UCSD-AML1 (cell line): ENCODE measurements around the gene TANGO2.

Source experiments
- DNase-seq: peaks from one replicate; lab custom pipeline; 2025; ENCODE audit not compliant: unreplicated experiment; lab: John Stamatoyannopoulos, UW

TANGO2 gene

DNA sequence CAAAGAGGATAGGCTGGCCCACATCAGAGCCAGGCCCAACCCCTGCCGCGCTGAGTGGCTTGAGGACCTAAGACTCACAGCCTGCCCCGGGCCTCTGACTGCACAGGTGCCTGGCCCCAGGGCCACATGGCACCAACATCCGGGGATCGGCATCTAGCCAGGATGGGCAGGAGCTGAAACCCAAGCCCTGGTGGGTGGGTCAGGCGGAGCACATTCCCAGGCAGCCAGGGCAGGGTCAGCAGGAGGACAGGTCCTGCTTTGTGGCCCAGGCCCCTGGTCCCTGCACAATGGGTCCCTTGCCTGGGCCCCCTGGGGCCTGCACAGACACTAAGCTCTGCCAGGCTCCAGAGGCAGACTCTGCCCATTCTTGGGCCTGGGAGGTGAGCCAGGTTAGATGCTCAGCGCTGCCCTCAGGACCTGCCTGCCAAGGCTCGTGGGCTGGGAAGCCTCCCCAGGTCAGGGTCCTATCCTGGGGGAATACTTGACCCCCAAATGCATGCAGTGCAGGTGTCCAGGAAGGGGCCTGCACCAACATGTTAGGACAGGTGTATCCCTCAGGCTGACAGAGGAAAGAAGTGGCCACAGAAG, 37.8 kb upstream of the TANGO2 start:
- no peak for DNase-seq

DNA sequence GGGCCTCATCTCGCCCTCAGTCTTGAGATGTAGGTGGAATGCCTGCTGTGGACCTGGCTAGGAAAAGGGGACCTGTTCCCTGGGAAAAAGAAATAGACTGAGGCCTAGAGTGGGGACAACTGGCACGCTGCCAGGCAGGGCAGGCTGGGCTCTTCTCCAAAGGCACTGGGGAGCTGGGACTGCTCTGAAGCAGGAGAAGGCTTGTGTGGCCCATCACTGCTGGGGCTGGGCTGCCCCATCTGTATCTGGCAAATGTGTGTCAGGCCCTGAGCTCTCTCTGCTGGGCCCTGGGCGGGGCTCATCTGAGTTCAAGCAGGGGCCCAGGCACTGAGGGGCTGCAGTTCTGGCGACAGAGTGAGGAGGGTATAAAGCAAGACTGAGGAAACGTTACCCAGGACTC, 37.2 kb upstream of the TANGO2 start:
- no peak for DNase-seq

DNA sequence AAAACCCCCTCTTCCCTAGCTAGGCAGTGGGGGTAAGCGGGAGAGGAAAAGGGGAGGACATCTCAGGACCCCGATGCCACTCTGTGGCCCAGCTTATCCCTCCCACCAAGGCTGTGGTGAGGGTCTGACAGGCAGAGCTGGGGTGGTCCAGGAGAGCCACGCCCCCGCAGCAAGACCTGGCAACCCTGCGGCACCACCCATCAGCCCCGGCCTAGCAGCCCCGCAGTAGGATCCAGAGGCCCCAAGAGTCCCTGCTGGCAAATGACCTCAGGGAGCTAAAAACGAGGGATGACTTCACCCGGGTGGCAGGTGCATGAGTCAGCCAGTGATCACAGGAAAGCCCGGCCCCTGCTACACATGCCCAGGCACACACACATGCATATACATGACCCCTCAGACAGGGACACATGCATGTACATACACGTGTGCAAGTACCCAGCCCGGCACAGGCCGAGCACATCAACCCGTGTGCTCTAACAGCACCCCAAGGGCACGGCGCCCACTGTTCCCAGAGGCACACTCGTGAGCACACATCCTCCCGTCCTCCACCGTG, 36.6 kb upstream of the TANGO2 start:
- DNase-seq, result no peak

DNA sequence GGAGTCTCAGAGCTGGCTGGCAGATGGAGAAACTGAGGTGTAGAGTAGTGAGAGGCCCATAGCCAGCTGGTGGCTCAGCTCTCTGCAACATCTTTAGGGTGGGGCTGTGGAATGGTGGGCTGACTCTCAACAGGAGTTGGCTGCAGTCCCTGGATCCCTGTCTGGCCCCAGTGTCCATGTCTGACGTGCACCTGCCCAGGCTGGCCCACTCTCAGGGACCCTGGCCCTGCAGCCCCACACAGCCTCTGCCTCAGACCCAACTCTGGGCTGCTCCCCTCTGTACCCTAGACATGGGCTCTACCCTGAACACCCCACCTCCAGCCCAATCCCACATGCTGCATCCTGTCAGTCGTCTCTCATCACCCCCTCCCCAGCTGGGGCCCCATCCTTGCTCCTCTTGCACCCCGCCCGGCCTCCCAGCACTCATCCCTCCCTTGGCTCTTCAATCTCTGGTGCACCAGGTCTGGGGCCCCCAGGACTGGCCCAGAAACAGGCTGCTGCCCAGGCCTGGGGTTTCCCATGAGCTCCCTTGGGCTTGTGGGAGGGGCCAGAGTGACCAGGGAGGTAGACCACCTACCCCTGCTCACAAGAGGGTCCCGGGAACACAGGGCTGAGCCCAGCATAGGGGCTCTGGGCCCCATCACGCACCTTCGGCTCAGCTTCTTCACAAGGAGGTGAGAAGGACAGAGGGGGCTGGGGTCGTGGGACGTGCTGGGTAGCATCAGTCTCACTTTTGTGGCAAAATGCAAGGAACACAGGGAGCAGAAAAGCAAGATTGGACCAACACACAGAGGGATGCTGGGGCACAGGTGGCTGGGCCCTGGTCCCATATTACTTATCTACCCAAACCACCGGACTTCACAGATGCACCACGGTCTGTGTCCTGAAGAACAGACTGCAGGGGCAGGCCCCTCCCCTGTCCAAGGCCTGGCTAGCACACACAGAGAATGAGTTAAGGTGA, 35.8 kb upstream of the TANGO2 start:
- DNase-seq, result no peak

DNA sequence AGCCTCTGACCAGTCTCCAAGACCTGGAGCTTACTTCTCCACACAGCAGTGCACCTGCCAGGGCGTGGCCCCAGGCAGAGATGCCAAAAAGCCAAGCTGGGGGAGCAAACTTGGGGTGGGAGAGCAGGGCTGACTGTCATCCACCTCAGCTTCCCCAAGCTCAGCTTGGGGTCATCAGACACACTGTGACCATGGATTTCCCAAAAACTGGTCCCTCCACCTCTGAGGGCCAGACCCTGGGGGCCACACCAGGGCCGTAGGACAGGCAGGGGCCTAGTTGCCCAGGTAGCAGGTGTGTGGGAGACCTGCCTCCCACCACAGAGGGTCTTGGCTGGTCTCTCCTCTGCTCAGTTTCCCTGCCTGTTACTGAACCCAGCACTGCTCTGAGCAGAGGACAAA, 34.9 kb upstream of the TANGO2 start:
- no peak for DNase-seq

DNA sequence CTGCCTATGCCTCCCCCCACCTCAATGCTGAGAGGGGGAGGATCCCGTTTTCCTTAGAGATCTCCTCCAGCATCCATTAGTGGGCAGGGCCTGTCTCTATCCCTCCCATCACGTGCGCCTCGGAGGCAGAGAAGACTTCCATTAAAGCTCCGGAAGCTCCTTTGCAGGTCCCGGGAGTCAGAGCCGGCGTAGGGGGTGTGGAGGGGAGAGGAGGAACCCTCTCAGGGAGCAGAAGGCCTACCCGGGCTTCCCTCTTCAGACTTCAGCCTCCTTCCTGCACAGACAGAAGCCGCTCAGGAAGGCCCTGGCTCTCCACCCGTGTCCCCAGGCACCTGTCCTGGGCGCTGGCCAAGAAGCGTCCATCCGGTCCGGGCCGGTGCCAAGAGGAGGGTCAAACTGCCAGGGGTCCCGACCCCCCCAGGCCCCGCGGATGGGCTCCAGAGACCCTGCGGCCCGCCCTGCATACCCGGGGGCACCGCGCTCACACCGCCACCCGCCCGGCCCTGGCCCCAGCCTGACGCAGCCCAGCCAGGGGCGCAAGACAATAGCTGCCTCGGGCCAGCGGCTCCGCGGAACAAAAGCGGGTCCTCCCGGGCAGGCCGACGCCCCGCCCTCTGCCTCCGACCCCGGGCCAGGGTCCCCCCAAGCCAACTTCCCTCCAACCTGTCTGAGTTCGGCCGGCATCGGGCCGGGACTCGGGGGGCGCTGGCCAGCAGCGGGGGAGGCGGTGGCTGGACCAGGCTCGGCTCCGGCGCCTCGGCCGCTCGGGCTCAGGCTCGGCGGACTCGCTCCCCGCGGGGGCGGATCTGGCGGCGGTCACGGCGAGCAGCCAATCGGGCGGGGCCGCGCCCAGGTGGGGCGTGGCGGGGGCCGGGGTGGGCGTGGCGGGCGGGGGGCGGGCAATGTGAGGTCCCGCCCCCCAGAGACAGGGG, 34.2 kb upstream of the TANGO2 start:
- peak; percentile 71 for DNase-seq

DNA sequence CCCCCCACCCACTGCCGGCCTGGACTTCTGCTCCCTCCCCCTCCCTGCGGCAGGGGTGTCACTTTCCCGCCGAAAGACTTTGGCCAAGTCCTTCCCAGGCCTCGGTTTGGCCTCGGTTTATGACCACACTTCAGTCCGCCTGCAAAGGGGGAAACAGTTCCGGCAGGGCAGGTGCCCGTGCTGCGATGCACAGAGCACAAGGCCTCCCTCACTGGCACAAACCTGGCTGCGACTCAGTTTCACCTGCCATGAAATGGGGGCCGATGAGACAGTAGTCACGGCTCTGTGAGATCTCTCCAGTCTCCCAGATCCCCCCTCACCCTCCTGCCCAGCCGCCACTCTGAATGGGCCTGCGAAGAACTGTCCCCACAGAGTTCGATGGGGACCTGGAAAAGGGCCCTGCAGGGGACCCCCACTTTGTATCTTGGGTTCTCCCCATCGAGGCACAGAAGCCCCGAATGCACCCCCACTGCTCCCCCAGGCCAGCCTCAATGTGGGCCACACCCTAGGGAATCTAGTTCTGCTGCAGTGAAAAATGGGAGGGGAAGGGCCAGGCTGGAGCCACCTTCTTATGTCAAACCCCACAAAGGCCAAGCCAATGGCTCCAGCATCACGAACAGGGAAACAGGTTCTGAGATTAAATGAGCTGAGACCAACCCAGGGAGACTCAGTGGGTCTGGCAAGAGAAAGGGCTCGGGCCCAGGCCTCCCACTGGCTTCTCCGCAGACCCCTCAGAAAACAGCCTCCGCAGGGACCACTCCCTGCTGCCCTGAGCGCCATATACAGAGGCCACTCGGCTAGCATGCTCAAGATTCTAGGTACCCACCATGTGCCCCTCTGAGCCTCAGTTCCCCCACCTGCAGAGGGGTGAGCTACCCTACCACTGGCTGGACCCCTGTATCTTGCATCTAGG, 33.3 kb upstream of the TANGO2 start:
- no peak for DNase-seq

DNA sequence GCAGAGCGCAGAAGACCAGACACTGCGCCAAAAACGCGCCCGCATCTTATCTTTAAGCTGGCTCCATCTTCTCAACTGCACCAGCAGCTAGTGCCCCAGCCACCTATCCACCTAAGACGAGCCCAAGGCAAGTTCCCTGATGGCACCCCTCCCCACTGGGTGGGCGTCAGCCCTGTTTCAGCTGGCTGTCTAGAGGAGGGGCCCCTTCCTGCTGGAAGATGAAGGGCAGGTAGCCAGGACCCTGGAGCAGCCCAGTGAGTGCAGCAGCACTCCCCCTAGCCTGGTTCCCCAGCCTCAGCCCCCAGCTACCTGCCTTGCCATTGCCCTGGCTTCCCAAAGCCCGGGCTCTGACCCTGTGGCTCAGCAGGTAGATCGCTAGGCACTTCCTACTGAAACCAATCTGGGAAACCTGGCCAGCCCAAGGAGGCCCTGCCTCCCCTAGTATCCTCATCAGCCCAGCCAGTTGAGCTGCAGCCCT, 32.5 kb upstream of the TANGO2 start:
- DNase-seq, result no peak

DNA sequence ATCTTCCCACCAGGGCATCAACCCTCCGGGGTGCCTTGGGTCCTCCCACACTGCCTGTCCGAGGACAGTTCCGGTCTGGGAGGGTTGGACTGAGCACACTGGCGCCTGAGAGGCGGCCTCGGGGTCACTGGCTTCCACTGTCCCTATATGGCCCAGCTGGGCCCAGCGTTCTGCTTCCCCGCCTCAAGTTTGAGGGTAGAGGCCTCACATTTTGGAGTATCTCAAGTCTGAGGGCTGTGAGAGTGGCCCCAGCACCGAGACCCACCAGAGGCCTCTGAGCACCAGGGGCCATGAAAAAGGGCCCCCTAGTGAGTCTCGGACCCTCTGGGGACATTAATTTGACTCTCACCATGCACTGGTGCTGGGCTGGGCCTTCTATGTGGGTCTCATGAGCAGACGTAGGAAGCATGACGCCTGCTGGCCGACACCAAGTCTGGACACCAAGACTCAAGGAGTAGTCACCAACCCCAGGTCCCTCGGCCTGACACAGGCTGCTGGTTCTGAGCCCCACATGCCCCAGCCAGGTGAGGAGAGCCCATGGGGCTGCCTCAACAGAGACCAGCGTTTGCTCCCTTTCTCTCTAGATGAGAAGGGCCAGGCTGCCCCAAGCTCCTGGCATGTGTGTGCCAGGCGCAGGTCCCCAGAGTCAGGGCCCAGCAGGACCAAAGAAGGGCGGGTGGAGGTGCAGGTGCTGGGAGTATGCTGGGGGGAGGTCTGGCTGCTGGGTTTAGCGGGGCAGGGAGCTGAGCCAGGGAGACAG, 31.8 kb upstream of the TANGO2 start:
- DNase-seq, result no peak

DNA sequence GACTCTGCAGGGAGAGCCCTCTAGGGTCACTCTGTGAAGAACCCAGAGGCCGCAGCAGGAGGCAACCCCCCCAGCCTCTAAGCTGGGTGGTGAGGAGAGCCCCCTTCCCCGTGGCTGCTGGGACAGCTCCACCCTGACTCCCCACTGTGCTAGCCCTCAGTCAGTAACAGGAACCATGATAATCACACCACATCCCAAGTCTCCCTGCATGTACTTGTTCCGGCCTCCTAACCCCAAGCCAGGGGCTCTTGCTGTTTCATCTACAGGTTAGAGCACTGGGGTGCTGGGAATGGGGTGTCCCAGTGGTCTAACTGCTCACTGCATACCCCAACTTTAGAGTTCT, 31.2 kb upstream of the TANGO2 start:
- DNase-seq, result no peak

DNA sequence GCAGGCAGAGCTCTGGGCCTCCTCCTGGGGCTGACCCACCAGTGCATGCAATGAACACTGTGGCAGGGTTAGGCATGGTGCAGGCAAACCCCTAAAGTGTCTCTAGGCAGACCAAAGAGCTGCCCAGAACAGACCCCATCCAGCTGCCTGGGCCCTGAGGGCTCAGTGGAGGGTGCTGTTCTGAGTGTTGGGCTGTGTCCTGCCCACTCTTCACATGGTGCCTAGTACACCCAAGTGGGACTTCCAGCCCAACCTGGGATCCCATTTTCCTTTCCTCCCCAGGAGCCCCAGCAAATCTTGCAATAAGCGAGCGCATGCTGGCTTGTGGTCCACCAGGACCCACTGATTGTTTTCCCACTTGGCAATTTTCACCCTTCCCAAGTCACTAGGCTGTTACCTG, 30.7 kb upstream of the TANGO2 start:
- no peak for DNase-seq

DNA sequence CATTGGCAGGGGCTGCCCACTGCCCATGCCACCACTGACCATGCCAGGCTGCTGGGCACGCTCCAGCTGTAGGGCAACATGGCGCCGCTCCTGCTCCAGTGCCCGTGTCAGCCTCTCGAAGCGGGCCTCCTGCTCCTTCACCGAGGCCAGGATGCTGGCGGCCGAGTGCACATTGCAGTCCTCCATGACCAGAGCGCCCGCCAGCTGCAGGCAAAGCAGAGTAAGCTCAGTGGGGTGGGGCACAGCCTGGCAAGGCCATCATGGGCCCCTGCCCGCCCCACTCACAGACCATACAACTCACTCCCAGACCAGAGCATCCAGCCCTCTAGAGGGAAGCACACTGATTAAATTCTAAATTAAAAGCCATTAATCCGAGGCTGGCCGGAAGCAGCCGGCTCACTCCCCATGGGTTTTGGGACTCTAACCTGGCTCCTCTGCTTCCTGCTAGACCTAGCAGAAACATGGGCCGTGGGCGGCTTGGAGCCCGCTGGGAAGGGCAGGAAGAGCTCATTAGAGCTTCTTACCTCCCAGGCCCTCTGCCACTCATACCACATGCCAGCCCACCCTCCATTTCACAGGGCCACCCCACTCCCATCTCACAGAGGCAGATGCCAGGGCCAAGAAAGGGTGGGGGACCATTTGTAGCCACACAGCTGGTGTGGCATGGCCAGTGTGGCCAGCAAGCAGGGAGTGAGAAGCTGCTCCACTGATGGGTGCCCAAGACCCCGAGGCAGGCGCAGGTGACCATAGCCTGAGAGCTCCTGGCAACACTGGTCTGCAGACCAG, 30.1 kb upstream of the TANGO2 start:
- DNase-seq, result no peak

DNA sequence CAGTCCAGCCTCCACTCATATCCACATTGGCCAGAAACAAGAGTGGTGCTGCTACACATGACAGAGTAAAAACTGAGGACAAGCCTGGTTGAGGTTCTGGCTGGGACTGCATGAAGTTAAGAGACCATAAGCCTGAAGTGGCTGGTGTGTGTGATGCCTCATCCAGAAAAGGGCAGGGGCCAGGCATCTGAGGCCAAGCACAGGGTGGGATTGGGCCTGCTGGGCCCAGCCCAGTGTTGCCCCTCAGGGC, 29.6 kb upstream of the TANGO2 start:
- DNase-seq, result no peak

DNA sequence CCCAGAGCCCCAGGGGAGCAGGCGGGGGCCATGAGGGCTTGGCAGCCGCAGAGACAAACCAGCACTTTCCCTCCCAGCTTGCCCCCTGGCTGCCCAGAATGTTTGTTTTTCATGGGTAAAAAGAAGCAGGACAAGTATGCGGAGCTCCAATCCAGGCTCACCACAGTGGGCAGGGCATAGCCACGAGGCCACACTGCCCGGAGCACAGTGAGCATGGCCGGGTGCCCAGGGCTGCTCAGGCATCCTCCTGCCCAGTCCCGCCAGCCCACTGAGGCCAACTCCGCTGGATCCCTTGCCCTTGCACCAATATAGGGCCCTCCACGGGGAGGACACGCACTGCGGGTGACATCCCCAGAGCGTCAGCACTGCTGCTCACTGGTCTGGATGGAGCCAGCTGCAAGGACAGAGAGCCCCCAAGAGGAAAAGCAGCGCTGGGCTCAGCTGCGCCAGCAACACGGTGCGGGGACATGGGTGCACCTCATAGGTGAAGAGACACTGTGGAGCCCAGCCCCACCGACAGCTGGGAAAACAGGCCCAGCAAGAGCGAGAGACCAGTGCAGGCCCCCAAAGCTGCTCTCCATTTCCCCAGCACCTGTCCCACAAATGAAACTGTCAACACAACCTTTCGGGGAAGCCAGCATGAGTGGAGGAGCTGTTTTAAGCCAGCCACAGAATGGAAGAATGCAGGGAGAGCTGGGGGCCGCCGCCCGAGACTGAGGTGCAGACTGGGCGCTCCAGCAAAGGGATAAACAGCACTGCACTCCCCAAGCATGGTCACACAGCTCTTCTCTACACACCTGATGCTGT, 29.1 kb upstream of the TANGO2 start:
- DNase-seq, result no peak

DNA sequence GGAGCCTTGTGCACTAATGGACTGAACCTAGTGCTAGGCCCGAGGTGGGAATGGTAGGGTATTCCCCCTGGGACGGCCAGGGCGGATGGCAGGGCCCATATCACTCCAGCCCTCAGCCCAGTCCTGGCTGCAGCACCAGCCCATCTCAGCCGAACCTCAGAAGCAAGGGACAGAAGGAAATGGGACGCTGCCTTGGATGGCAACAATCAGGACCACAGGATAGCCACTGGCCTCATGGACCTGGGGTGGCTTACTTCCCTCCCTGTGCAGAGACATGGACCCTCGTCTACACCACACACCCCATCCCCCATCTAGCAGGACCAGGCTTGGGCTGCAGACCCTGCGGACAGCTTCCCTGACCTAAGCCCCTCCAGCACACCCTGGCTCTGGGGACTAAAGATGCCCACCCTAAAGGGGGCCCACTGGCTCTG, 28.4 kb upstream of the TANGO2 start:
- no peak for DNase-seq

DNA sequence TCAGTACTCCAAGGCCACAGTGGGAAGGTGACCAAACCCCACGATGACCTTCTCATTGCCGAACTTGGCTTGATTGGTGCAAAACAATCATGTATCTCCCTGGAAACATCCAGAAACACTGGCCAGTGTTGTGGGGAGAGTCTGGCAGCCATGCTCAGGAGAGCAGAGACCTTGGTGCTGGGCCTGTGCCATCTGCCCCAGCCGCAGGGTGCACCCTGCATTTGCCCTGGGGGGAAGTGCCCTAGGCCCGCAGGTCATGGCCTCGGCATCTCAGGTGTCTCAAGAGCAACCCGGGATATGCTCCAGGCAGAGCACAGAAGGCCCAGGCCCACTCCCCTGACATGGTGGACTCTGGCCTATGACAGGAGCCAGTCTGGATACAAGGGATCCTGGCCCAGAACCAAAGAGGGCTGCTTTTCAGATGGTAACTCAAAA, 28.0 kb upstream of the TANGO2 start:
- no peak for DNase-seq

DNA sequence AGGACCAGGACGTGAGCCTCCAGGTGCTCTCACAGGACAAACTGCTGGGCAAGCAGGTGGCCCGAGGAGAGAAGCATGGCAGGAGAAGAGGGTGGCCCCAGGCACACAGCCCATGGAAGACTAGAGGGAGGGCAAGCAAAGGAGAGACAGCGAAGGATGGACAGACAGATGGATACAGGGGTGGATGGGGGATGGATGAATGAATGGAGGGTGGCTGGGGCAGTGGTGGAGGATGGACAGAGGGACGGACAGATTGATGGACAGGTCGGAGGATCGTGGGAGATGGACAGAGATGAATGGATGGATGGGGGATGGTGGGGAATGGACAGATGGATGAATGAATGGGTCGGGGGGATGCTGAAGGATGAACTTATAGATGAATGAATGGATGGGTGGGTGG, 27.0 kb upstream of the TANGO2 start:
- DNase-seq, result no peak
